ENCODE data around the gene CTSZ. TPM values are rescaled to one million over a fixed set of nuclear protein-coding genes. Genes with fewer than 3 reads are reported as not detected.

The CTSZ gene
- total and polyA plus RNA-seq, 2 donors (not counting 1 experiment from before 2014, with no cell fraction given), result 285 to 319 TPM

GRCh38 chr20:59008715-59009336 lies 1.8 kb upstream of the CTSZ start:
- Histone ChIP-seq H3K4me1 (ENCODE audit: control insufficient read depth in 2 of 2, insufficient read depth in 2 of 2, low read length in 2 of 2) (peaks cover 28 to 48% of the 10 kb centered on the region in 2 donors), H4K20me1 (ENCODE audit: control insufficient read depth, insufficient read depth, low read length, poor library complexity, severe bottlenecking) (peaks cover 18% of the 10 kb centered on the region), H3K9ac (ENCODE audit: low read length) (no peak overlapping the region), H3K36me3 (replicated peaks in 1 of 2; ENCODE audit: control extremely low read depth in 1 of 2, control insufficient read depth in 1 of 2, extremely low read depth in 1 of 2, insufficient read depth in 2 of 2, low read length in 1 of 2) (peaks cover 0 to 4% of the 10 kb centered on the region in 2 experiments), H3K4me3 (ENCODE audit: control extremely low read depth in 1 of 5, extremely low read depth in 1 of 5, insufficient read depth in 1 of 5, low read depth in 2 of 5, low read length in 4 of 5) (no peak overlapping the region), H3K79me2 (ENCODE audit: control insufficient read depth, insufficient read depth, low read length) (peaks cover 42% of the 10 kb centered on the region), H3K27ac (ENCODE audit: low read length in 2 of 2) (peak overlapping the region; percentile 95 to 97), H3K27me3 (replicated peaks in 1 of 4; ENCODE audit: control extremely low read depth in 1 of 4, control insufficient read depth in 3 of 4, insufficient read depth in 4 of 4, low read length in 3 of 4) (no peaks in the 10 kb centered on the region), H3K9me3 (ENCODE audit: control extremely low read depth in 1 of 3, control insufficient read depth in 2 of 3, insufficient read depth in 1 of 3, low read length in 2 of 3) (peaks cover 0 to 6% (median 0%) of the 10 kb centered on the region in 3 donors), H2AFZ (ENCODE audit: insufficient read depth, low read depth, low read length, poor library complexity, severe bottlenecking) (no peak overlapping the region), H3K4me2 (replicated peaks; ENCODE audit: low read depth, low read length, poor library complexity, severe bottlenecking) (peak overlapping the region; percentile 86)
- CTCF ChIA-PET, result interaction anchor here (1.0 to 3.3 kb wide), 3 partner anchors 24 to 199 kb away, joined by 5 to 32 read pairs (median 6); partner anchors contain the start of gene ATP5F1E
- Mint-ChIP-seq H3K4me3 (peak overlapping the region; percentile 15), H3K4me1 (peaks cover 57% of the 10 kb centered on the region), H3K9me3 (ENCODE audit: insufficient read depth) (no peaks in the 10 kb centered on the region), H3K27me3 (no peaks in the 10 kb centered on the region), H3K27ac (peak overlapping the region; percentile 99)
- DNase-seq, result no peak
- intact Hi-C loops (cut with micrococcal nuclease), result loop anchor here (5.0 to 10.0 kb wide), 3 partner anchors 1324 to 1614 kb away; partner anchors contain the start of gene RBM38
- POLR2A ChIA-PET, result interaction anchor here (0.5 to 1.6 kb wide), 7 partner anchors 9 to 154 kb away, joined by 3 to 22 read pairs (median 3); partner anchors contain the start of genes ATP5F1E and ZNF831
- TF ChIP-seq EZH2 (IDR thresholded peaks at IDR 0.05; ENCODE audit: borderline replicate concordance, insufficient read depth, low read depth, low read length, poor library complexity, severe bottlenecking), result no peak
- TF ChIP-seq CTCF (IDR thresholded peaks at IDR 0.05), result no peak
- ATAC-seq (ENCODE audit: low read depth), result no peak
- WGBS (ENCODE audit: insufficient coverage), result 96% methylated on average over 3 of the region's 8 CpGs
